Fibroblast of gingiva (primary cell): ENCODE measurements around the gene BRSK2.
"Not testable (repeated sequence)": the region's sequence is repeated elsewhere in the genome, so short reads cannot be mapped to it uniquely, and the experiment has no call there.

Experiments
- DNase-seq: peaks from one replicate; pipeline ENCODE4 v3.0.0-alpha.2; 2011; ENCODE audit warnings: low read depth

BRSK2 gene

GRCh38 chr11:1500466-1501420, 111.0 kb downstream of the BRSK2 start:
- DNase-seq = no peak

DNA sequence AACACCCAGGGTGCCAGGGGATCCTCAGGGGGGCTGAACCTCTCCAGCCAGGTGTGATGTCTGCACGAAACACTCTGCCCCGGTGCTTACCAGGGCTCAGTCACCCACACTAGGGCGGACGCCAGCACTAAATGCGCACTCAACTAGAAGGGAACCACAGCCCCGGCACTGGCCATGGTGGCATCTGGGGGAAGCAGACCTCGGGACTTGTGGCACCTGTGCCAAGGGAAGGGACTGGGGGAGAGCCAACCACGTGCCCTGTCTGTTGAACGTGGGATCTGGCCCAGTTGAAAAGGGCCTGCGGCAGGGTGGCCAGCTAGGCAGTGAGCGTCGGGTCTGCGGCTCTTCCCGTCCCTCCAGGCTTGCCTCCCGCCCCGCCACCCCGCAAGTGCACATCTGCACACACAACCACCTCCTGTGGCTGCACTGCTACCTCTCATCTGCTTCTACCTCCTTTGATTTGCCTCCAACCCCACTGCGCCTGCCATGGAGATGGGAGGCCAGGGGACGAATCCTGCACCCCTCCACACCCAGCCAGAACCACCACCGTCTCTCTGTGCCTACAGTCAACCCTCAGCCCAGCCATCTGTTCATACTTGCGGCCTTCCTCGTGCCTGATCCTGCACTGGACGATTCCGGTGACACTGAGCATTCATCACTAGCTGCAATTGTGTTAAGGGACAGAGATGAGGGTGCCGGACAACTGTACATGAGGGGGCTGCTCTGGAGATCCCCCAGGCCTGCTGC, 111.9 kb downstream of the BRSK2 start:
- no peak for DNase-seq

DNA sequence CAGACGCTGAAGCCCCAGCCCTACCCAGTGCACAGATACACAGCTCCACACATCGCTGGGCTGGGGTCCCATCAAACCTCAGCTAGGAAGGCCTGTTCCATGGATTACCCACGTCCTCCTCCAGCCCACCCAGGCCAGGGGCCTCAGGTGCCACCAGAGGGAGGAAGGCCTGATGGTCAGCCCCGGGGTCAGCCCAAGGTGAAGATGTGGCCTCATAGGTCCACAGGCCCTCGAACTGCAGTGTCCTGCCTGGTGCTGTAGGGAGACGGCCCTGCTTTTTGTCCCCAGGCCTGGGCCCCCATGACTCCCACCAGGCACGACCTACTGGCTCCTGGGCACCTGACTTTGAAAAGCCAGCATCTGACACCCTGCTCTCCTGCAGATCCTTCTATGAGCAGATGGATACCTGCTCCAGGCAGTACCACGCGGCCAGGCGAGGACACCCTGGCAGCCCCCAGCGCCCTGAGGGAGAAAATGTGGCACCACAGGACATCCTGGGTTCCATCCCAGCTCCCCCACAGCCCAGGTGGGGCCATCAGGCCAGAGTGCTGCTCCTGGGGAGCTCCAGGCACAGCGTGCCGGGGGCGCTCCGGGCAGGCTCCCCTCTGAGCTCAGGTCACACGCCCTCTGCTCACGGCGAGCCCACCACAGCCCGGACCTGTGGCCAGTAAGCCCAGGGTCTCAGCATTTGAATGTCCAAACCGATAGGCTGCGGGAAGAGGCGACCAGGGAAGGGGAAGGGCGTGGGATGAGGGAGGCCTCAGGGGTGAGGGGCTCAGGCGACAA, 112.6 kb downstream of the BRSK2 start:
- DNase-seq = no peak

DNA sequence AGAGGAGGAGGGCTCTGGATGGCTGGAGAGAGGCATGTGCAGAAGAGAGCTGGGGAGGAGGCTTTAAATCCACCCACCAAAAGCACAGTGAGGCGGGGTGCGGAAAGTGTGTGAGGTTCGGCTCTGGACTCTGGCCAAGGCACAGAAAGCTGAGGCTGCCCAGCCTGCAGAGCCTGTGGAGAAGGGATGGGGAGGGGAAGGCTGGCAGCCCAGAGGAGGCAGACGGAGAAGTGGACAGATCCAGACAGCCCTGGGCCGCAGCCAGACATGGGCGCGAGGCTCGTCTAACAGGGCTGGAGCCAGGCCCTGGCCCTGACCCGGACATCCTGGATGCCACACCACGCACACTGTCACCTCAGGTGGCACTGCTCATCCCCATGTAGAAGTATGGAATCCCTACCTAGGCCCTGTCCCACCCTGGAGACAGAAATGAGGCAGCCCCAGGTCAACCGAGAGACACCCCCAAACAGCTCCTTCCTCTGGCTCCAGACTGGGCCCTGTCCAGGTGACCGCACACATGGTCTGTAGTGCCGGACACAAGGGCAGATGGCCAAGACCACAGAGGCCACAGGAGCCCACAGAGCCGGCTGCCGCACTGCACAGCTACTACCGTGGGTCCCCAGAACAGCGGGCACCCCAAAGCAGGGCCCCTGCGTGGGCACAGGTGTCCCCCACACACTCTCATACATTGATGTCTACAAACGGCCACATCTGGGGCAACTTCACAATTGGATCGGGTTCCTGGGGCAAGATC, 113.4 kb downstream of the BRSK2 start:
- DNase-seq = no peak

GRCh38 chr11:1503708-1504104, 114.0 kb downstream of the BRSK2 start:
- DNase-seq = no peak

- no peak for DNase-seq
Observed at GRCh38 chr11:1504138-1504537, 114.4 kb downstream of the BRSK2 start.

- no peak for DNase-seq
Observed at GRCh38 chr11:1504581-1505290, 115.0 kb downstream of the BRSK2 start.

DNA sequence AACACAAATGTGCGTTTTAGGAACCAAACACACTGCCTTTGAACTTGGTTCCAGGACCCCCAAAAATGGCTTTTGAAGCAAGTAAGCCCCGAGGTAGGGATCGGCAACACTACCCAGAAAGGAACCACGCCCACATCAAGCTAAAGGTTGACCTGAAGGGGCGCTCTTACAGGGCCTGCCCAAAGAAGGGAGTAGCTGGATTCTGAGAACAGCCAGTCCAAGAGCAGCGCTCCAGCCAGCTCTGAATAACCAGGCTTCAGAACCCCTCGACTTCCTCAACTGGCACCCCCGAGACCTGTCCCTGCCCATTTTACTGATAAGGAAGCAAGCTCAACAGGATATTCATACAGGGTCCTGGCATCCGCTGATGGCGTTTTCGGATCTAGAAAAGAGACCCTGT, 115.7 kb downstream of the BRSK2 start:
- DNase-seq = no peak

DNA sequence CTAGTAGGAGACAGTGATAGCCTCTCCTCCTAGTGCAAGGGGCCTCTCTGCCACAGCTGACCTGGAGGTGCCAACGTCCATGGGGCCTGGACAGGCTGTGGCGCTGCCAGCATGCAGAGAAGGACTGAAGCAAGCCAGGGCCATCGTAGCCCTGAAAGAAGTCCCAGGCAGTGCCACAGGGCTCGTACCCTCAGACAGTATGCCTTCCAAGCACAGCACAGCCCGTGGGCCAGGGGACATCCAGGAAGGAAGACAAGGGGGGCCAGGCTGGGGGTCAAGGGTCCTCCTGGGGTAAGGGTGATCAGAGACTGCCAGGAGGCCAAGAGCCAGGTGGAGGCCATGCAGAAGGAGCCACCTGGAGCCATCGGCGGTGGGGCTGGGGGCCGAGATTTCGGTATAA, 117.2 kb downstream of the BRSK2 start:
- no peak for DNase-seq

- DNase-seq = no peak
Observed at GRCh38 chr11:1507381-1508140, 117.8 kb downstream of the BRSK2 start.

GRCh38 chr11:1508491-1508891, 118.8 kb downstream of the BRSK2 start:
- no peak for DNase-seq

- DNase-seq = no peak
Observed at GRCh38 chr11:1508986-1509385, 119.3 kb downstream of the BRSK2 start.

DNA sequence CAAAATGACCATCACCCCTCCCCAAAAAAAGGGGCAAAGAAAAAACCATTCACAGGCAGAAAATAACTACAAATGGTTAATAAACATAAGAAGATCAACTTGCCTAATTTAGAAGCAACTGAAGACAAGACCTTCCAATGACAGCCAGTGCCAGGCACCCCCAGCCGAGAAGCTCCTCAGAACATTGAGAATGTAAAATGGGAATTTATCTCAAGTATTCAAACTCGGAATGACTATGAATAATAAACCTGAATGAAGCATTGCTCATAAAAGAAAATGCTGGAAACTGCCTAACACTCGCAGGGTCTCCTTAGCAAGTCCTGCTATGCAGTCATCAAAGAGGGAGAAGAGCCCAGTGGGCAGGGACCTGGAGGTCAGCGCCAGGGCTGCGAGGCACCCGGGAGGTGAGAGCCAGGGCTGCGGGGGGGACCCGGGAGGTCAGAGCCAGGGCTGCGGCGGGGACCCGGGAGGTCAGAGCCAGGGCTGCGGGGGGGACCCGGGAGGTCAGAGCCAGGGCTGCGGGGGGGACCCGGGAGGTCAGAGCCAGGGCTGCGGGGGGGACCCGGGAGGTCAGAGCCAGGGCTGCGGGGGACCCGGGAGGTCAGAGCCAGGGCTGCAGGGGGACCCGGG, 120.0 kb downstream of the BRSK2 start:
- no peak for DNase-seq

GRCh38 chr11:1510351-1510750, 120.6 kb downstream of the BRSK2 start:
- DNase-seq = not testable (repeated sequence)

DNA sequence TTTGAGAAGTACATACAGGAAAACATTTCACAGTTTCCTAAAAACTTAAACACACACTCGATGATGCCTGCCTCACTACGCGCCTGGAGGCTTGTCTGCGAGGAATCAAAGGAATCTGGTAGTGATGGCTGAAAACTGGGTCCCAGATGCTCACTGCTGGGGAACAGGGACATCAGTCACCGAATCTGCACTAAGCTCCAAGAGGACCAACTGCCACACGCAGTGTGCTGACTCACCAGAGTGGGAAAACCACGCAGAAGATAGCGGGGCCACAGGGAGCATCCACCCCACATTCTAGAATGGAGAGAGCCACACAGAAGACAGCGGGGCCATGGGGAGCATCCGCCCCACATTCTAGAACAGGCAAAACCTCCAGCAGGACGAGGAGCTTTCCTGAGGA, 121.2 kb downstream of the BRSK2 start:
- no peak for DNase-seq

DNA sequence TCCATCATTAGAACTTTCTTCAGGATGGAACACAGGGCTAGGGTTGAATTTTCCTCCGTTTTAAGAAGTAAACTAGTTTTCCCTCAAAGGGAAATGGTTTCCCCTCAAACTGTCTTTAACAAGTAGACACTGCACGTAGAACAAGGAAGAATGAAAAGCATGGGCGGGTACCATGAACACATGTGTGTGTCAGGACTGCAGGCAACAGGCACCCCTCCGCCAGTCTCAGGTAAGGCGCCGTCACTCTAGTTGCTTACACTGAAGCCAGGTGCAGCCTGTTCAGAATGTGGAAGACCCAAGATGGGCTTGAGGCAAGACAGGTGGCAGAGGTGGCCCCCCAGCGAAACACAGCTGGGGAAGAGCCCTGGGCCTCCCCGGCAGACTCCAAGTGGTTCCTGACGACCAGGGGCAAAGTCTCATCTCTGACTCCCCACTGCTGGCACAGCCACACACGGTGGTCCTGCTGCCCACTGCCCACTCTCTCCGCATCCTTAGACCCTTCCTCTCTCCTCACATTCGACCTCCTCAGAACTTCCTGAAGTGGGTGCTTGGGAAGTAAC, 122.3 kb downstream of the BRSK2 start:
- no peak for DNase-seq
